Regular cardiac myocyte (primary cell): Measurements from ENCODE around the gene PNLIPRP2. TPM values are rescaled to one million over a fixed set of nuclear protein-coding genes. Genes with fewer than 3 reads are reported as not detected.

Experiments
- total RNA-seq: library from RNA; depleted of rRNA; stranded (reverse); fragments of >200 nt; gene quantifications from 2 replicates; pipeline ENCODE4 v1.2.3, GENCODE V29; 2014

The PNLIPRP2 gene
- total RNA-seq: not detected in 2 replicates

DNA sequence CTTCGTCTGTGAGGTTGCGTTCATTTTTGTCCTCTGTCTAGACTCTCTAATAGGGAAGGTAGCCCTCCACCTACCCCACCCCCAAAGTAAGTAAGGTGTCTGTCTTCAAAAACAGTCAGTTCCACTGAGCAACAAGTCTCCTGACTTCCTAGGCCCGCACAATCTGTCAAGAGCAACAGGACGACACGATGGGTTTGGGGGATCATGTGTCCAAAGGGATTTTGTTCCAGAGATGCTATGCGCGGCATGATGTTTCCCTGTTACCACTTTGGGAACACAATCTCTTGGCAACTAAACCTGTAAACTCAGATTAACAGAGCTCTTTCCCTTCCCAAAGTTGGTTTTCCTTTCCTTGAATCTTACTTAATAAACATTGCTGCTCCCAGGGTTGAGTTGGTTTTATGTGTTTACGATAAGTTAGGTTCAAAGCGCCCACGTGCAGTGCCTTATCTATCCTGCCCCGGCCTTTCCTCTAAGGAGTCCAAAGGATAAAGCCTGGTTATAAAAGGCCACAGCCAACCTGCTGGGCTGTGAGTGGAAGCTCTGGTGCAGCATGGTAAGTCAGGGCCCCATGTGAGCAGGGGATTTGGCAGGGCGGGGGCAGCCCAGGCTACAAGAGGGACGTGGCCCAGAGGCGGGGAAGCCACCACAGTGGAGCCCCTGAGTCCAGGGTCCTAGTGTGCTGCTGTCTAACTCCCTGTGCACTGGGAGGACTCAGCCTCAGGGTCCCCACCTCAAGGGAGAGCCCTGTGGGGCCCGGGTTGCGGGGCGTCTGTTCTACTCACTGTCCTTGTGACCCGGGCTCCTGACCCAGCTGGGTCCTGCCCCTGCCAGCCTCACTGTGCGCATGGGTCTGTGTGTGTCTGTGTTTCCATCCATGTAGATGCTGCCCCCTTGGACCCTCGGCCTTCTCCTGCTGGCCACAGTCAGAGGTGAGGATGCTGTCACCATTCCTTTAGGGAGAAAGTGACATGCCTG, at the start of gene PNLIPRP2:
PNLIPRP2 (plus strand) TSS at position 531 of the 978 bp plus-strand sequence.

DNA sequence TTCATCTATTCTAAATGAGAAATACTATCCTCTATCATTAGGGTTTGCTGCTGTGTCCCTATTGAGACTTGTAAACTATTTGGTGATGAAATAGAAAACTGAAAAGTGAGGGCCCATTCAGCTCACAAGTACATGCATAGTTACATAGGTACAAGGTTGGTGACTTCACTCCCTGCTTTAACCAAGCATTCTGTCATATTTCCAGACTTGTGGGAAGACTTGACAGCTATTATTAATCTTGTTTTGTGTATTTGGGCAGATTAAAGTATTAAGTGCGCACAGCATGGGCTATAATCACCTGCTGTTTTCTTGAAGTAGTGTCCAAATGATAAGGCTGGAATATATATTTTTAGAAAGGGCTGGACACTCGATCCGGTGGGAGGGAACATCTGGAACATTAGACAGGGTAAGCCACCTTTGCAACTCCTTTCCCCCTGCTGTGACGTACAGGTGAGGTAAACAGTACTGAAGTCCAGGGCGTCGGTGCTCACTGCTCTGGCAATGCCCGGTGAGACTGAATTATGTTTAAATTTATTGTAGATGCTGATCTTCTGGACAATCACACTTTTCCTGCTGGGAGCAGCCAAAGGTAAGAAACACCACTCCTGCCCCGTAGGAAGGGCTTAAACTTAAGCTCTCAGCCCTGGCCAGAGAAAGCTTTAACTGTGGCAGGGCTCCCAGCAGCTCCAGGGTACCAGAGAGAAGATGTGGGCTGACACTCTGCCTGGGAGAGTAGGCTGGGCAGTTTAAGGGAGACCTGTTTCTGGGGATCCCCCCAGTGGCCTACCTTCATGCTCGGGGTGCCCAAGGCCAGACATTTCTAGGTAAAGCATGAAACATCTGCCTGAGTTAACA, 29.9 kb upstream of the PNLIPRP2 start, which contains the start of gene PNLIPRP1:
PNLIPRP1 (plus strand) TSS at position 370 of the 855 bp plus-strand sequence; CDS start at position 541, 171 bp downstream.

Other genes with a start within 250 kb of the PNLIPRP2 start
- not detected in 2 replicates for gene PNLIPRP3, start 193.1 kb upstream of the PNLIPRP2 start, total RNA-seq
- not detected in 2 replicates for gene PNLIP, start 75.0 kb upstream of the PNLIPRP2 start, total RNA-seq
- gene PNLIPRP1, start 30.0 kb upstream of the PNLIPRP2 start, total RNA-seq: not detected in 2 replicates
- gene HSPA12A, start 121.6 kb downstream of the PNLIPRP2 start, total RNA-seq: 10.9 and 18.0 TPM in 2 replicates
- under 0.01 TPM in 1 of 2 replicates, not detected in the other for gene ENO4, start 228.5 kb downstream of the PNLIPRP2 start, total RNA-seq